ENCODE measurements around the gene NLN. TPM values are rescaled to one million over a fixed set of nuclear protein-coding genes. Genes with fewer than 3 reads are reported as not detected.
"Not testable (repeated sequence)": the region's sequence is repeated elsewhere in the genome, so short reads cannot be mapped to it uniquely, and the experiment has no call there.

Gene NLN
- total RNA-seq, 2 donors from 2014 or later, result 15.5 to 25.1 TPM

DNA sequence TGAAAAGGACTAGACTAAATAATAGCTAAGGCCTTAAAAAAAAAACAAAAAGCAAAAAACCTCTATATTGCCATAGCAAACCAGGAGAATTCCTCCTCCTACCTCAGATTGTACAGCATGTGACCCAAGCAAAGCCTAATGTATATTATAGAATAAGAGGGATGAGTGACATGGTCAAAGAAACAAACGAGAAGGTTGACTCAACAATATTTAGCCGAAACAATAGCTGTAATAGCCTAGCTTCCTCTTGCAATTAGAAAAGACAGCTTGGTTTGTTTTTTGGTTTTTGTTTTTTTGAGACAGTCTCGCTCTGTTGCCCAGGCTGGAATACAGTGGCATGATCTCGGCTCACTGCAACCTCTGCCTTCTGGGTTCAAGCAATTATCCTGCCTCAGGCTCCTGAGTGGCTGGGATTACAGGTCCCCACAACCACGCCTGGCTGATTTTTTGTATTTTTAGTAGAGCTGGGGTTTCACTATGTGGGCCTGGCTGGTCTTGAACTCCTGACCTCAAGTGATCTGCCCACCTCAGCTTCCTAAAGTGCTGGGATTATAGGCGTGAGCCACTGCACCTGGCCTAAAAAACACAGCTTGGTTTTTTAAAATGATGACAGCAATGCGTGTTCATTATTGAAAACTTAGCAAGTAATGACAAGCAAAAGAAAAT lies 5.6 kb downstream of the NLN start:
- ATAC-seq (no peak), DNase-seq (no peak)
- intact Hi-C loops (cut with DNase I, micrococcal nuclease), result no loop called here

DNA sequence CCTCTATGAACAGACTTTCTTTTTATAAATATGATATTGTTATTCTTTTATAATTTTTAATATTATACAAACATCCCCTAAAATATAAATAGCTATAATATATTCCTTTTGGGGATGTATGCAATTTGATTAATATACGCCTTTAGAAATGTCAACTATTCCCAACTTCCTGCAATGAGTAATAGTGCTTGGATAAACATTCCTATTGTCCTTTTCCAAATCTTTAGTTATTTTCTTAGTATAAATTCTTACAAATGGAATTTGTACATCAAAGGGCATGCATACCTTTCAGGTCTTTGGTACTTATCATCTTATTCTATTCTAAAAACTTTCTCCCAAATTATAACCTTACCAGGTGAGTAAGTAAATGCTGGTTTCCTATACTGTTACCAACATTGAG lies 6.2 kb downstream of the NLN start:
- ATAC-seq (no peak), DNase-seq (no peak)
- intact Hi-C loops (cut with DNase I, micrococcal nuclease), result no loop called here

GRCh38 chr5:65730910-65731309 lies 8.9 kb downstream of the NLN start:
- DNase-seq (no peak), ATAC-seq (no peak)
- intact Hi-C loops (cut with DNase I, micrococcal nuclease), result no loop called here

GRCh38 chr5:65732046-65732445 lies 10.0 kb downstream of the NLN start:
- ATAC-seq; intact Hi-C loops (cut with DNase I, micrococcal nuclease); DNase-seq: not testable (repeated sequence)

- intact Hi-C loops (cut with DNase I, micrococcal nuclease); ATAC-seq; DNase-seq: not testable (repeated sequence)
Measured at GRCh38 chr5:65734196-65734775, 12.3 kb downstream of the NLN start.

- ATAC-seq (no peak), DNase-seq (no peak)
- intact Hi-C loops (cut with DNase I, micrococcal nuclease), result no loop called here
Measured at GRCh38 chr5:65734921-65735320, 12.9 kb downstream of the NLN start.

GRCh38 chr5:65736011-65736410 lies 14.0 kb downstream of the NLN start:
- ATAC-seq, result no peak
- intact Hi-C loops (cut with DNase I, micrococcal nuclease), result no loop called here
- no peak for DNase-seq

DNA sequence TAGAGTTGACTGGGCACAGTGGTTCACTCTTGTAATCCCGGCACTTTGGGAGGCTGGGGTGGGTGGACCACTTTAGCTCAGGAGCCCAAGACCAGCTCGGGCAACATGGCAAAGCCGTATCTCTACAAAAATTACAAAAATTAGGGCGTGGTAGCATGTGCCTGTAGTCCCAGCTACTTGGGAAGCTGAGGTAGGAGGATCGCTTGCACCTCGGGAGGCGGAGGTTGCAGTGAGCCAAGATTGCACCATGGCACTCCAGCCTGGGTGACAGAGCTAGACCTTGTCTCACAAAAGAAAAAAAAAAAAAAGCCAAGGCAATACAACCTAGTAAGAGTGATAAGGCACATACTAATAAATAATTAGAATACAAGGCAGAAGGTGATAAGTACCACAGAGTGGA lies 15.8 kb downstream of the NLN start:
- no peak for ATAC-seq

DNA sequence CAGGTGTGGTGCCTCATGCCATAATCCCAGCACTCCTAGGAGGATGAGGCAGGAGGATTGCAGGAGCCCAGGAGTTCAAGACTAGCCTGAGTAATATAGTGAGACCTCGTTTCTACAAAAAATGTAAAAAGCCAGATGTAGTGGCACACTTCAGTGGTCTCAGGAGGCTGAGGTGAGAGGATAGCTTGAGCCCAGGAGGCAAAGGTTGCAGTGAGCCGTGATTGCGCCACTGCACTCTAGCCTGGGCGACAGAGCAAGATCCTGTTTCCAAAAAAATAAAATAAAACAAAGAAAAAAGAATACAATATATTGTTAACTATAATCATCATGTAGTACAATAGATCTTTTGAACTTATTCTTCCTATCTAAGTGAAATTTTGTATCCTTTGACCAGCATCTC lies 16.3 kb downstream of the NLN start:
- ATAC-seq (no peak), DNase-seq (no peak)
- intact Hi-C loops (cut with DNase I, micrococcal nuclease), result no loop called here

More for the DNA sequence above, 15.8 kb downstream of the NLN start:
- no peak for DNase-seq
- intact Hi-C loops (cut with DNase I, micrococcal nuclease), result no loop called here

DNA sequence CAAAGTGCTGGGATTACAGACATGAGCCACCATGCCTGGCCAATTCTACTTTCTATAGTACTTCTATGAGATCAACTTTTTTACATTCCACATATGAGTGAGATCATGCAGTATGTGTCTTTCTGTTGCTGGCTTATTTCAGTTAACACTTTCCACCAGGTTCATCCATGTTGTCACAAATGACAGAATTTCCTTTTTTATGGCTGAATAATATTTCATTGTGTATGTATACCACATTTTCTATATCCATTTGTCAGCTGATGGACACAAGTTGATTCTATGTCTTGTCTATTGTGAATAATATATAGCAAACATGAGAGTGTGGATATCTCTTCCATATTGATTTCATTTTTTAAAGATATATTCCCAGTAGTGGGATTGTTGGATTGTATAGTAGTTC lies 17.2 kb downstream of the NLN start:
- intact Hi-C loops (cut with DNase I, micrococcal nuclease), result no loop called here
- no peak for DNase-seq
- no peak for ATAC-seq

- DNase-seq, result no peak
- intact Hi-C loops (cut with DNase I, micrococcal nuclease), result no loop called here
Measured at GRCh38 chr5:65742565-65743231, 20.7 kb downstream of the NLN start.

DNA sequence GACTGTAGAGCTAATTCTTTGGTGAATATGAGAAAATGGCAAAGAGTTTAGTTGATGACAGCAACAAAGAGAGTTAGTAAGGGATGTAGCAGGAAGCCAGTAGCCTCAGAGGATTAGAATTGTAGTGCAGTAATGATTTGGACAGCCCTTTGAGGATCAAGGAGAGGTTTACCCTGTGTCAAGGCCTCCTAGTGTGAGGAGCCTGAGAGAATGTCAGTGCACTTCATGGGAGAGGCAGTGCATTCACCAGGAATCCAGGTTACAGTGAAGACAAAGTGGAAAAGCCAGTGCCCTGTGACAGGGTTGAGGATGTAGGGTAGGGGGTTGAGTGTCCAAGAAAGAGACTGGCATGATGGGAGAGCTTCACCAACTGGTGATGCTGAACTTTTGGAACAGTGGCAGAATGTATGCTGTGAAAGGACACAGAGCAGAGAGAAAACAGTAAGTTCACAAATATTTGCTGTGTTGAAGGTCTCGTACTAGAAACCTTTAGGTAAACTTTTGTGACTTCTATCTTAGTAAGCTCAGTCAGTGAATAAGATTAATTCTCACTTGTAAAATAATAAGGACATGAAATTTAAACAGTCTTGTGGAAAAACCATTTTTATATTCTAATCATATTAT lies 27.3 kb downstream of the NLN start:
- DNase-seq, result no peak
- no peak for ATAC-seq
- intact Hi-C loops (cut with DNase I, micrococcal nuclease), result no loop called here

More at GRCh38 chr5:65742565-65743231, 20.7 kb downstream of the NLN start:
- ATAC-seq, result peak; percentile 90

DNA sequence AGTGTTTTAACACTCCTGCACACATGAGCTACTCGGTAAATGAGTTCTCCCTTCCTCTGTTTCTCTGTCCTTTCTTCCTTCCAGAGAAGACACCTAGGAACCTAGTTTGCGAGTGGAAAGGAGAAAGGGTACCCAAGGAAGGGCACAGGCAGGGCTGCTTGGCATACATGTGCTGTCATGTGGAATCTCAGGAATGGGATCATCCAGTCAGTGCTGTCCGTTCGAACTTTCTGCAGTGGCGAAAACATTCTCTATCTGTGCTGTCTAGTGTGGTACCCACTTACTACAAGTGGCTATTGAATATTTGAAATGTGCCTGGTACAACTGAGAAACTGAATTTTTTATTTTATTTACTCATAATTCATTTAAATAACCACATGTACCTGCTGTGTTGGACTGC lies 28.0 kb downstream of the NLN start:
- ATAC-seq (no peak), DNase-seq (no peak)
- intact Hi-C loops (cut with DNase I, micrococcal nuclease), result no loop called here

DNA sequence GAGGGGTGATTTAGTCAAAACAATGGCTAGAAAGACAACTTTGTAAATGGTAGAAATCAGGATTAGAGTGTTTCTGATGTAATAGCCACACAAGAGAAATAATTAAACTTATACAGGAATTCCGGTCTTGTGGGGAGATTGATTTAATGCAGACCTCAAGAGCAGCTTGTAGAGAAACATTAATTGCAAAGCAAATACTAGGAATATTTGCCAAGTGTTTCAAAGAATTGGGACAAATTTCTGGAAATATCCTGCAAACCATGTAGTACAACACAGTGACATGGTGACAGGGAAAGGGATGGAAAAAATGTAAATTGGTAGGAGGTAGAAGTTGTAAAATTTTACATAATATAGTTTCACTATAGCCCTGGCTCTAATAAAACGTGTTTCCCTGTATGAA lies 28.9 kb downstream of the NLN start:
- intact Hi-C loops (cut with DNase I, micrococcal nuclease), result no loop called here
- ATAC-seq (no peak), DNase-seq (no peak)

GRCh38 chr5:65753189-65753588 lies 31.2 kb downstream of the NLN start:
- DNase-seq (no peak), ATAC-seq (no peak)
- intact Hi-C loops (cut with DNase I, micrococcal nuclease), result no loop called here

DNA sequence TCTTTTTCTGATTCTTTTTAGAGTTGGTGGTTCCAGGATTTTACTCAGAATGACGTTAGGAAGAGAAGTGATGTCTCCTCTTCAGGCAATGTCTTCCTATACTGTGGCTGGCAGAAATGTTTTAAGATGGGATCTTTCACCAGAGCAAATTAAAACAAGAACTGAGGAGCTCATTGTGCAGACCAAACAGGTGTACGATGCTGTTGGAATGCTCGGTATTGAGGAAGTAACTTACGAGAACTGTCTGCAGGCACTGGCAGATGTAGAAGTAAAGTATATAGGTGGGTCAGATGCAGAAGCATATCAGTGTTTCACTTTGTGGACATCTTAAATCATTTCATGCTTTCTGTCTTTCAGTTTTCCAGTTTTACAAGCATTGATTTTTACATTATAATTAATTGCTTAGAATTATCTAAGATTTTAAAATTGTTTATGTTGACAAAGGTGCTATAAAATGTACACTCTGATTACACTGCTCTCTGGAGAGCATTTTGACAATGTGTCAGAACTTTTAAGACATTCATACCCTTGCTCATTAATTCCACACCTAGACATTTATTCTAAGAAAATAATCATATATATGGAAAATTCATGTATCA lies 36.6 kb downstream of the NLN start:
- intact Hi-C loops (cut with DNase I, micrococcal nuclease), result no loop called here
- DNase-seq (no peak), ATAC-seq (no peak)

GRCh38 chr5:65760504-65761275 lies 38.7 kb downstream of the NLN start:
- DNase-seq, result peak in 1 of 2 donors; percentile 34
- ATAC-seq, result peak; percentile 94
- intact Hi-C loops (cut with DNase I, micrococcal nuclease), result no loop called here

DNA sequence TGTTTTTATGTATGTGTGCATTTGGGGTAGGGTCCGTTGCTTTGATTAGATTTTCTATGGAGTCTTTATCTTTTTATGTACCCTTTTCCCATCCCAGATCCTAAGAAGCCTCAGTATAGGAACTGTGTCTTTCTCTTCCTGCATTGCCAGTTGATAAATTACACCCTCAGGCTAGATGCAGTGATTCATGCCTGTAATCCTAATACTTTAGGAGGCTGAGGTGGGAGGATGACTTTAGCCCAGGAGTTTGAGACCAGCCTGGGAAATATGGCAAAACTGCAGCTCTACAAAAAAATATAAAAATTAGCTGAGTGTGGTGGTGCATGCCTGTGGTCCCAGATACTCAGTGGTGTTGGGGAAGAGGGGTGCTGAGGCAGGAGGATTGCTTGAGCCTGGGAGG lies 40.2 kb downstream of the NLN start:
- ATAC-seq (no peak), DNase-seq (no peak)
- intact Hi-C loops (cut with DNase I, micrococcal nuclease), result no loop called here

- no peak for DNase-seq
- no peak for ATAC-seq
- intact Hi-C loops (cut with DNase I, micrococcal nuclease), result no loop called here
Measured at GRCh38 chr5:65765582-65765981, 43.6 kb downstream of the NLN start.
